GM21390 (cell line): Measurements from ENCODE around the gene CHST14.
A peak's percentile ranks its signal among the peaks of the same experiment; 100 is the strongest.

Source experiments
- ATAC-seq: cut with Tn5 transposase; IDR thresholded peaks from one replicate; pipeline ENCODE4 v1.9.1; 2021; ENCODE audit not compliant: unreplicated experiment

The CHST14 gene

GRCh38 chr15:40470423-40471104, at the start of gene CHST14:
Gene CHST14 (plus strand): TSS chr15:40470984. CDS start chr15:40471214, 230 bp downstream.
- peak; percentile 68 for ATAC-seq

DNA sequence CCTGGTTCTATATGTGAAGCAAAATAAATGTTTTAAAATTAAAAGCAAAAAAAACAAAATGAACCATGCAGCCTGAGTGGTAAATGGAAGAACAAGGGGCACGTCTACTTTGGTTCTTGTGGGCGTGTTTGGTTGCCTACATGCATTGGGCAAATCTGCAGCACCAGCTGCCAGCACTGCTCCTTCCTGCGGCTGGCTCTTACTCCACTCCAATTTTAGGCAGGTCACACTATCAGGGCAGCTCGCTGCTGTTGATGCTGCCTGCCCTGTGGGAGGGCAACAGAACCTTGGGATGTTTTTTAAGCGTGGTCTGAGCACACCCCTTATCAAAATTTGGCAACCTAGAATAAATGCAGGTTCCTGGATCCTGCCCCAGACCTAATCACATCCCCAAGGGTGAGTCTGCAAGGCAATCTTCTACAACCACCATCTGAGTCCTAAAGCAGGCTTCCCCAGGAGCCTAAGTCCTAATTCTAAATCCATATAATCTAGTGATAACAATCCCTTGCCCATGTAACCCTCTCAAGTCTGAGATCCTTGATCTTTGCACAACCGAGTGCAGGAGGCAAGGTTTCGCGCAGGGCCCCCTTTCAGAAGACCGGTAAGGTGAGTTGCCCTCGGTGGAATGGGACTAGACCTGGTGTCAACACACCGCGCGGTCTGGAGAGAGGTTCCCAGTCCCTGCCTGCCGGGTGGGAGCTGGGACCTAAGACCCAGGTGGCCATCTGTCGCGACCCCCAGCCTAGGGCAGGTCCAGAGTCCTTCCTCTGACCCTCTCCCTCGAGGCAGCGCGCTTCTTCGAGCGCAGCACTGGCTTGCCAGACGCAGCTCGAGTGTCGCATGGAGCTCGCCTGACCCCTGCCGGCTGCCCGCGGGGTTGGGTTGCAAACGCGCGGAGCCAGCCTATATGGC, 49.3 kb upstream of the CHST14 start:
- peak; percentile 79 for ATAC-seq

- ATAC-seq = no peak
Measured at GRCh38 chr15:40424483-40425115, 46.2 kb upstream of the CHST14 start.

DNA sequence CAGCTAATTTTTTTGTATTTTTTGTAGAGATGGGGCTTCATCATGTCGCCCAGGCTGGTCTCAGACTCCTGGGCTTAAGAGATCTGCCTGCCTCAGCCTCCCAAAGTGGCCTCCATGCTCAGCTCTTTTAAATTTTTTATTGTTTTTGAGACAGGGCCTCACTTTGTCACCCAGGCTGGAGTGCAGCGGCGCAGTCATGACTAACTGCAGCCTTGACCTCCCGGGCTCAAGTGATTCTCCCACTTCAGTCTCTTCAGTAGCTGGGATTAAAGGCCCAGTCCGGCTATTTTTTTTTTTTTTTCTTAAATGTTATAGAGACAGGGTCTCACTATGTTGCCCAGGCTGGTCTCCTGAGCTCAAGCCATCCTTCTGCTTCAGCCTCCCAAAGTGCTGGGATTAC, 45.1 kb upstream of the CHST14 start:
- no peak for ATAC-seq

DNA sequence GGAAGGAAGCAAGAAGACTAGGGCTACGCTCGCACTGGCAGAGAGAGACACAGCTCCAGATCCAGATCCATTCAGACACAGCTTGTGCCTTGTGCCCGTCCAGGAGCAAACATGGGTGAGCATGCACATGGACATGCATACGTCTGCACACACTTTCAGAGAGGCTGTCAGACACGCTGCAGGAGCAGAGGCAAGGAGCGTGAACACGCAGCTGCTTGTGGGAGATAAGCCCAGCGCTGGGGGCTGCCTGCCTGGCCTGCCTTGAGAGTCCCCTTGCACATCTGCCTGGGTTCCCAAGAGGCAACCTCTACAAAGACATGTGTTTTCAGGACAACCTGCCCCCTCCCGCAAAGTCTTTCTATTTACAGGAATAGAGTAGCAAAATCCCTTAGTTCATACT, 43.6 kb upstream of the CHST14 start:
- ATAC-seq = no peak

- ATAC-seq = no peak
Measured at GRCh38 chr15:40428185-40428584, 42.6 kb upstream of the CHST14 start.

DNA sequence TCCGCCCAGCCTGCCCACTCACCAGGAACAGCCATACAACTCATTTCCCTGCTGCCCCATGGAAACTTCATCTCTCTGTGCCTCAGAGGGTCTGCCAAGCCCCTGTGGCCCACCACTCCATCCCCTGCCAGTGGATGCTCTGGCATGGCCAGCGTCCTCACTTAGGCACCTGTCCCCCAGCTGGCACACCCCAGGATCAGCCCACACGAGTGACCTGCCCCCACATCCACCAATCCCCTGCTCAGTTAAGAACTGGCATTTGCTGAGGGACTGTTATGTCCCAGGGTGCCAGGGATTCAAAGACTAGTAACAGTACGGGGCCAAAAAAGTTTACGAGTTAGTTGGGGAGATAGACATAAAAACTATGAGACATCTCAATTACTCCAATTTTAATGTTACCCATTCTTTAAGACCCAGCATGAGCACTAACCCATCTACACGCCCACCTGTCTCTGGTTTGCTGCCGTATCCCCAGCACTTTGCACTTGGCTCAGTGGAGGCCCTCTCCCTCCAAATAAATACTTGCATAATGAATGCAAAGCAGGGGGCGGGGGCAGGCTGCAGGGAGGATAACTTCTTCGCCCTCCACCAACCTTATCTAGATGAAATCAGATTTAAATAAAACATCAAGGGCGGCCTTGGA, 41.6 kb upstream of the CHST14 start:
- no peak for ATAC-seq

DNA sequence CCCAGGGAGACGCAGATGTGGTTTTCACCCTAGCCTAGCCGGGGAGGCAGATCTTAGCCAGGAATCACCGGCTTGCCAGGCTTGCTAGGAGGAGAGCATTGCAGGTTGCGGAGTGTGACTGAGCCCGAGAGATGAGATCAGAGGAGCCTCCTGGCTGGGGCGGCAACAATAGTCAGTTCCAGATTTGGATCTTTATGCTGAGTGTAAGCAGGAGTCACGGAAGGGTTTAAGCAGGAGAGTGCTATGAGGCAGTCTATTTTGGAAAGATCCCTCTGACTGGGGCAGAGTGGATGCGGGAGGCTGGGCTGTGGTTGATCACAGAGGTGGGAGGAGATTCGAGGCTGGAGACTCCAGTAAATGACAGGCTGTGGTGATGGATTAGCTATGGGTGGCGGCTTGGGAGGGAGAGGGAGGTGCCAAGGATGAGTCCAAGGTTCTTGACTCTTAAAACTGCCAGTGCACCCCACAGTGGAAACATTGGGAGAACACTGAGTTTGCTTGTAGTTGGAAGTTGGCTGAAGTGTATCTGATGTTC, 40.4 kb upstream of the CHST14 start:
- ATAC-seq = no peak

DNA sequence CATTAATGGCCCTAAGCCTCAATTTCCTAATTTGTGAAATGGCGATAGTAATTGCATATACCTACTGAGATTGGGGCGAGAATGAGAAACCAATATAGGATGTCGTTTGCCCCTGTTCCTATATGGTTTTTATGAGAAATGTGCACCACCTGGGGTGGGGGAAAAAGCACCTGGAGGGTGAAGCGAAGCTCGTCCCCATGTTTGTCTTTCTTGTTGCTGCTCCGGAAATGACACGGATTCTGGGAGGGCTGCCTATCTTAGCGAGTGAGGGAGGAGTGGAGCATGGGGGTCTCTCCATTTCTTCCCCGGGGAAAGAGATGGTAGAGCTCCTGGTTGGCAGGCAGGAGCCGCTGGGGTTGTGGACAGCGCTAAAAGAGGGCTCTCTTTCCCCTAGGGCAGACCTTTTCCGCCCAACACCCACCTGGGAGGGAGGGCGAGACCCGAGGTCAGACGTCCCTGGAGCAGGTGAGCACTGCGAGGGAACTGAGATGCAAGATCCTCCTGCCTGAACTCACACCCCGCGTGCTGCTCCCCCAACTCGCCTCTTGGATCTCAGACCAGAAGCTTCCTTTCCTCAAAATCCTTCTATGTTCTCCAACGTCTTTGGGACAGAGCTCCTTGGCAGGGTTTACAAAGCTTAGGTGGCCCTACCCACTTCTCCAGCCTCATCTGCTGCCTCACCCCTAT, 35.6 kb upstream of the CHST14 start:
- ATAC-seq = no peak

GRCh38 chr15:40435710-40436089, 35.1 kb upstream of the CHST14 start:
- ATAC-seq = no peak

DNA sequence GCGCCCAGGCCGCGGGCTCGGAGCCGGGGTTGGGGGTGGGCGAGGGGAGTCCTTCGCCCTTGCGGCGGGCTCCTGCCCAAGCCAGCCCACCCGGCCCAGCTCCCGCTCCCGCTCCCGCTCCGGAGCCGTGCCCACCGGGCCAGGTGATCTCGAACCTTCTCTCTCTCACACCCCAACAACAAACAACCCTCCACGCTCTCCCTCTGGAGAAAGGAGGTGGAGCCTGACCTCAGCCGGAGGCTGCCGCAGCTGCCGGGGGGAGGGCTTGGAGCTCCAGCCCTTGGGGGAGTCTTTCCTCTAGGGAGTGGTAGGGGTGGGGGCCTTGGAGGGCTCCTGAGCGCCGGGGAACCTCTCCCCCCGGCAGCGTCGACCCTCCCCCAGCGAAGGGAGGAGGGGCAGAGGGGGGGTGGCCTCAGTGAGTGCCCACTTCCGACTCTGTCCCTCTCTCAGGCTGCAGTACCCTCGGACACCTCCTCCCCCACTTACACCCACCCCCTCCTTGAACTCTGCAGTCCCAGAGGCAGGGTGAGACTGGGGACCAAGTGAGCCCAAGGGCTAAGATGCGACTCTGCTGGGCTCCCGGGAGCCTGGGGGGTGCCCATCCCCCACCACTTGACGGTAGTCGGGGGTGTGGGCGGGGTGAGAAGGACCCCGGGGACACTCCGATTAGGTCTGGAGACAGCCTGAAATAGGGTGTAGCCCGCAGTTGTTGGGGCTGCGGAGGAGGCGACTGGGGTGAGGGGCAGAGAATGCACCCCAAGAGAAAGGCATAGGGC, 34.5 kb upstream of the CHST14 start:
- ATAC-seq = no peak

GRCh38 chr15:40436892-40437751, 33.7 kb upstream of the CHST14 start:
- ATAC-seq = no peak

DNA sequence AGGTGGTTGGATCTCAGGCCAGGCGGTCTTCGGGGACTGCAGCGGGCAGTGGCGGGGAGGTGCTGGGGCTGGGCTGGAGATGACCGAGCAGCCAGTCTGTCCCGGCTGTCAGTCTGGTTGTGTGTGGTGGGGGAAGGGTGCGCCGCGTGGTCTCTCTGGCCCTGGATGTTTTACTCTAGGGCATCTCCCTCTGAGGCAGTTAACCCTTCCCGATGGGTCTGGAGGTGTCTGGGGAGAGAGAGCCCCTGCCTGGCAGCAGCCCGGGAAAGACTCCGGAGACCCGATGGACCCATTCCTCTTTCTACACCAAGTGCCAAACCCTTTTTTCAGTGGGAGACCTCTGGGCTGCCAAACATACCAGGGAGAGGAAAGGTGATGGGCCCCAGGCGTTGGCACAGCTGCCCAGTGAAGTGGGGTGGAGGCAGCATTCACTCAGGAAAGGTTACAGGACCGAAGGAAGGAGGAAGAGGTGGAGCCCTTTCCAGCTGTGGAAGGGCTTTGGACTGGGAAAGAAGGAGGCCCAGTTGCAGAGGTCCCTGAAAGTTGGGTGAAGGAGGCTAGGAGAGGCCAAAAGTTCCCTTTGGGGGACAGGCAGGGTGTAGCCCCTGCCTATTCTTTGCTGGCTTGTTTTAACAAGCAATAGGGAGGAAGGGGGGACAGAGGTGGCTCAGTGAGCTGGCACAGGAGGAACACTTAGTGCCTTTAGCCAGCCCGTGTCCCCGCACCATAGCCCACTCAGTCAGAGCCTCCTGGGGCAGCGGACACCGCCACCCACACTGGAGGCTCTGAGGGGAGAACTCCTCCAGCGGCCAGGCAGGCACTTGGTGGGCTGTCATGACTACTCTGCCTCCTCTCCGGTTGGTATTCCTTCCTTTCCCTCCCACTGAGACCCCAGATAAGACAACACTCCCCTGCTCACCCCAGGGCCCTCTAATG, 32.8 kb upstream of the CHST14 start:
- no peak for ATAC-seq

- no peak for ATAC-seq
Measured at GRCh38 chr15:40438712-40439111, 32.1 kb upstream of the CHST14 start.

DNA sequence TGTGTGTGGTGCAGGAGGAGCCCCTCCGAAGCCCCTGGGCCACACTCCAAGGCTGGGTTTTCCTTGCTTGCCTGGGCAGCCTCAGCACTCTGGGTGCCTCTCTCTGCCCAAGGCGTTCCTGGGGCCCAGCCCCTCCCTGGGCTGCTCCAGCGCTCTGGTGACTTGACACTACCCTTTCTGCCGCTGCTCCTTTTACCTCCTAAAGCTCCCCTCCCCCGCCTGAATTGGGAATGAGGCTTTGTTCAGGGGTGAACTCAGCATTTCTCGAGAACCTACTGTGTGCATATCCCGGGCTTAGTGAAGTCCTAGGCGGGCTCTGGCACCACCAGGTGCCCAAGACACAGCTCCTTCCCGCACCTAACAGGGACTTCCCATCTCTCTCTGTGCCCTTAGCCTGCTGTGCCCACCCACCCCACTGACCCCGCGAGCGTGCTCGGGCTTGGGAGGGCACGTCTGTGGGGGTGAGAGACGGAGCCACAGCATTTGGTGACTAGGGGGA, 31.3 kb upstream of the CHST14 start:
- ATAC-seq = no peak

- no peak for ATAC-seq
Measured at GRCh38 chr15:40439960-40440742, 30.6 kb upstream of the CHST14 start.
